Measurements from ENCODE around the gene ACP7.

The ACP7 gene

DNA sequence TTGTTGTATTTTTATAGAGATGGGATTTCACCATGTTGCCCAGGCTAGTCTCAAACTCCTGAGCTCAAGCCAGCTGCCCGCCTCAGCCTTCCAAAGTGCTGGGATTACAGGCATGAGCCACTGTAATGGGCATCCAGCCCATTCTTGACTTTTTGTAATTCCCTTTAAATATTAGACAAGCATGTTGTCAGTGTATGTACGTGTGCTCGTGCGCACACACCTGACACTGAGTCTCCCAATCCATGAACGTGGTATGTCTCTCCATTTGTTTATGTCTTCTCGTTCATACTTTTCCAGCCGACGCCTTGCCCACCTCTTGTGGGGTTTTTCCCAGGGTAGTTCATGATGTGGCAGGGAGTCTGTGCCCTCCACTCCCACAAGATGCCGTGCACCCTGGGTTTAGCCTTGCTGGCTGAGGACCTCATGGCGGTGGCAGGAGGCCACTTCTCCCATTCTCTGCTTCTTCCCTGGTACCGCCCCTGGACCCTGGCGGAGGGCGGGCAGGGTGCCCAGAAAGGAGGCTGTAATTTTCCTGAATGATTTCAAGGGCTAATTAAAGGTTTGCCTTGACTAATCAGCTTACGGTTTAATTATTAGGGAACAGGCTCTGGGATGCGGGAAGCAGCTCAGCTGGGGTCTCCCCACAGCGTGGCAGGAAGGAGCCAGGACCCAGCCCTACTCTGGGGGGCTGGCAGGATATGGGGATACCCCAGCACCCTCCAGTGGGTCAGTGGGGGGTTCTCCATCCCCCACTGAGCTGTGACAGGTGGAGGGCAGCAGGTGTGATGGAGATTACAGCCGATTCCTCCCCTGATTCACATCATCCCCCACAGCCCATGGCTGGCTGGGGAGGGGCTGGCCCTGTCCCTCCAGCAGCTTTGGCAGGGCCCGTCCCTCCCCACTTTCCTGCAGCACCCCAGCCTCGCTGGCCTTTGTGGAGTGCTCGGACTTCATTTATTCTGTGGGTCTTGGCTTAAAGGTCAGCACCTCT lies 54.3 kb downstream of the ACP7 start:
- Histone ChIP-seq H3K27me3 (replicated peaks; ENCODE audit: control insufficient read depth, insufficient read depth, low read length) (no peaks in the 10 kb centered on the region), H3K4me3 (replicated peaks; ENCODE audit: low read depth, low read length) (no peak overlapping the region), H3K36me3 (ENCODE audit: control insufficient read depth, insufficient read depth, low read length) (no peaks in the 10 kb centered on the region)
- TF ChIP-seq CTCF (IDR thresholded peaks at IDR 0.05; ENCODE audit: insufficient read depth, low read length, poor library complexity, severe bottlenecking) = no peak
- no peak for DNase-seq (ENCODE audit: extremely low read depth, insufficient read length)

- no peak overlapping the region for H3K4me3 ChIP-seq (replicated peaks; ENCODE audit: low read depth, low read length)
- H3K36me3 ChIP-seq (ENCODE audit: control insufficient read depth, insufficient read depth, low read length) = no peaks in the 10 kb centered on the region
- no peaks in the 10 kb centered on the region for H3K27me3 ChIP-seq (replicated peaks; ENCODE audit: control insufficient read depth, insufficient read depth, low read length)
- TF ChIP-seq CTCF (IDR thresholded peaks at IDR 0.05; ENCODE audit: insufficient read depth, low read length, poor library complexity, severe bottlenecking) = no peak
- no peak for DNase-seq (ENCODE audit: extremely low read depth, insufficient read length)
Observed at GRCh38 chr19:39139305-39139874, 55.2 kb downstream of the ACP7 start.

DNA sequence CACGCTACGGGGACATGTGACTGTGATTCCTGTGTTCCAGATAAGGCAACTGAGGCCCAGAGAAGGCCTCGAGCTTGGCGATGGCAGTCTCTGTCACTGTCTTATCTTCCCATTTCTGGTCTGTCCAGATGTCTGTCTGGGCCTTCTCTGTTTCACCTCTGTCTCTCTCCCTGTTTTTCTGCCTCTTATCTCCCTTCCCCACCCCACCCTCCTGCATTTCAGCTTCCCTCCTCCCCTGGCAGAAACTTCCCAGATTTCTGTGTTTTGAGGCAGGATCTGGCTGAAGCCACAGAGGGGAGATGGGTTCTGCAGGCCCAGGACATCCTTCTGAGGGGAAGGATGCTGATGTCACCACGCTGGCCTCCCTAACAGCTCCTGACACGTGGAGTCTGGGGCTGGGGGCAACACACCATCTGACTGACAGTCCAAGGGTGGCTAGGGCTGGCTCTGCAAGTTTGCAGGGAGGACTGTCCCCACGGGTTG lies 55.8 kb downstream of the ACP7 start:
- Histone ChIP-seq H3K27me3 (replicated peaks; ENCODE audit: control insufficient read depth, insufficient read depth, low read length) (no peaks in the 10 kb centered on the region), H3K36me3 (ENCODE audit: control insufficient read depth, insufficient read depth, low read length) (no peaks in the 10 kb centered on the region), H3K4me3 (replicated peaks; ENCODE audit: low read depth, low read length) (no peak overlapping the region)
- no peak for TF ChIP-seq CTCF (IDR thresholded peaks at IDR 0.05; ENCODE audit: insufficient read depth, low read length, poor library complexity, severe bottlenecking)
- no peak for DNase-seq (ENCODE audit: extremely low read depth, insufficient read length)

DNA sequence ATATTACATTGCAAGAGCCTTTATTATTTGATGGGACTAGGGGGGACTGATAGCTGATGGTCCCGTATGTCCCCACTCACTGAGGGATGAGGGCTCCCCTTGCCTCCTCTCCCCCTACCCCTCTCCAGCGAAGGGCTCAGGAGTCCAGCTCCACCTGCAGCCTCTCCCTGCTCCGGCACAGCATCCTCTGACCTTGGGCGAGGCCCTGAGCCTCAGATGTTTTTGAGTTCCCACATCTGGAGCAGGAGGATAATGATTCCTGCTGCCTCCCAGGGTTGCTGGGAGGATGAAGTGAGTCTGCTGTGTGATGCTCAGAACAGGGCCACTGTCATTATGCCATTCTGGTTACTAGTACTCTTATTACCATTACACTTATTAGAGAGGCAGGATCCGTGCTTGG lies 56.4 kb downstream of the ACP7 start:
- Histone ChIP-seq H3K27me3 (replicated peaks; ENCODE audit: control insufficient read depth, insufficient read depth, low read length) (no peaks in the 10 kb centered on the region), H3K36me3 (ENCODE audit: control insufficient read depth, insufficient read depth, low read length) (no peaks in the 10 kb centered on the region), H3K4me3 (replicated peaks; ENCODE audit: low read depth, low read length) (no peak overlapping the region)
- TF ChIP-seq CTCF (IDR thresholded peaks at IDR 0.05; ENCODE audit: insufficient read depth, low read length, poor library complexity, severe bottlenecking) = no peak
- DNase-seq (ENCODE audit: extremely low read depth, insufficient read length) = no peak

DNA sequence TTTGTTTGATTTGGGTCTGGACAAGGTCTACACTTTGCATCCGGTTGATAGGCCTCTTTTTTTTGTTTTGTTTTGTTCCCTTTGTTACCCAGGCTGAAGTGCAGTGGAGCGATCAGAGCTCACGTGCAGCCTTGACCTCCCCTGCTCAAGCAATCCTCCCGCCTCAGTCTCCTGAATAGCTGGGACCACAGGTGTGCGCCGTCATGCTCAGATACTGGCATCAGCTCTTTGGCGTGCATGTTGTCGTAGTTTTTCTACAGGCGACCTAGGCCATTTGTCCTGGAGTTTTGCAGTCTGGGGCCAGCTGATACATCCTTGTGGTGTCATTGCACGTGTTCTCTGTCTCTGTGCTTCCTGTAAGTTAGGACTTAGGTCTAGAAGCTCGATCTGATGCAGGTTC lies 57.8 kb downstream of the ACP7 start:
- H3K36me3 ChIP-seq (ENCODE audit: control insufficient read depth, insufficient read depth, low read length) = no peaks in the 10 kb centered on the region
- no peak for DNase-seq (ENCODE audit: extremely low read depth, insufficient read length)
- no peak overlapping the region for H3K4me3 ChIP-seq (replicated peaks; ENCODE audit: low read depth, low read length)
- no peak for TF ChIP-seq CTCF (IDR thresholded peaks at IDR 0.05; ENCODE audit: insufficient read depth, low read length, poor library complexity, severe bottlenecking)
- H3K27me3 ChIP-seq (replicated peaks; ENCODE audit: control insufficient read depth, insufficient read depth, low read length) = no peaks in the 10 kb centered on the region

Measured in GM06990 (cell line).